ENCODE data around the gene VWCE.
"Not testable (repeated sequence)": the region's sequence is repeated elsewhere in the genome, so short reads cannot be mapped to it uniquely, and the experiment has no call there.

The VWCE gene

GRCh38 chr11:61218306-61218705 lies 76.8 kb downstream of the VWCE start:
- not testable (repeated sequence) for DNase-seq (ENCODE audit: low read depth in 2 of 2, low spot score in 1 of 2)

- DNase-seq (ENCODE audit: low read depth in 2 of 2, low spot score in 1 of 2), result not testable (repeated sequence)
Measured at GRCh38 chr11:61213711-61214324, 81.3 kb downstream of the VWCE start.

- not testable (repeated sequence) for DNase-seq (ENCODE audit: low read depth in 2 of 2, low spot score in 1 of 2)
Measured at GRCh38 chr11:61212202-61212601, 82.9 kb downstream of the VWCE start.

GRCh38 chr11:61211327-61211952 lies 83.7 kb downstream of the VWCE start:
- DNase-seq (ENCODE audit: low read depth in 2 of 2, low spot score in 1 of 2), result not testable (repeated sequence)

DNA sequence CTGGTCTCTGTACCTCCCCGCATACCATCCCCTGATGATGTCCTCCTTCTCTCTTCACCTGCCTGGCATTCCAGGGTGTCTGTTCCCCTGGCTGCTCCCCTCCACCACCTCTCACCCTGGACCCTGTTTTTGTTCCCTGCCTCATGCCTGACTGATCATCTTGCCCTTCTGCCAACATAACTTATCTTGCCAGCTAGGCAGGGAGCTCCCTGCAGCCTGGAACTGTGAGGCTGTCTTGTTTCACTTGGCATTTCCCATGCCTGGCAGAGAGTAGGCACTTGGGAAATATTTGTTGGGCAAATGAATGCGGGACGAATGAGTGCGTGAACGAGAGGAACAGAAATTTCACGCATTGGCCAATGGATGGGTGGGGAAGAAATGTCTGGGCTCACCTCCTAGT lies 84.5 kb downstream of the VWCE start:
- not testable (repeated sequence) for DNase-seq (ENCODE audit: low read depth in 2 of 2, low spot score in 1 of 2)
